HEK293 (cell line): ENCODE results near the gene TMOD1.

Experiments used
- CTCF ChIA-PET: fragments of 350-600 bp; formaldehyde crosslinking; extraction: SDS; loops from one replicate; lab custom pipeline; 2021; ENCODE audit warnings: antibody characterized with exemption; lab: Yijun Ruan, JAX
- POLR2A ChIA-PET: fragments of 300-600 bp; formaldehyde crosslinking; extraction: SDS; loops from one replicate; lab custom pipeline; 2020; ENCODE audit warnings: antibody characterized with exemption, inconsistent platforms; lab: Yijun Ruan, JAX
- H3K27ac ChIP-seq: fragments of 200-500 bp; sonication (Bioruptor generic); 2 replicates; pipeline ENCODE4 v1.5.1; 2014; ENCODE audit warnings: low read depth, low read length, control low read depth, inconsistent platforms; ENCODE audit errors: extremely low read depth
- H3K36me3 ChIP-seq, 2 experiments: fragments of 200-500 bp in 1 of 2; sonication (Bioruptor generic) in 1 of 2; 1 replicate in 1 of 2; 2 replicates in 1 of 2; pipeline ENCODE4 v1.5.1; 2014 to 2017; ENCODE audit warnings: inconsistent platforms in 2 of 2, low read length in 2 of 2; ENCODE audit not compliant: control insufficient read depth in 2 of 2, insufficient read depth in 1 of 2
- H3K4me1 ChIP-seq: fragments of 200-500 bp; sonication (Bioruptor generic); 2 replicates; pipeline ENCODE4 v1.5.1; 2014; ENCODE audit warnings: mild to moderate bottlenecking, low read length, inconsistent platforms; ENCODE audit not compliant: control insufficient read depth, insufficient read depth
- H3K4me3 ChIP-seq: 2 replicates; pipeline ENCODE4 v1.5.1; 2011; ENCODE audit warnings: low read depth, mild to moderate bottlenecking, control low read depth, low read length, moderate library complexity
- H3K9me3 ChIP-seq: fragments of 200-500 bp; sonication (Bioruptor generic); 2 replicates; pipeline ENCODE4 v1.5.1; 2014; ENCODE audit warnings: low read depth, low read length, inconsistent platforms; ENCODE audit not compliant: control insufficient read depth, insufficient read depth
- BCL11A ChIP-seq: fragments of 450-650 bp; formaldehyde crosslinking; IDR thresholded peaks from 2 replicates; pipeline ENCODE4 v1.5.1; 2016; ENCODE audit warnings: low read depth, missing biosample characterization, missing genetic modification characterization
- GFI1B ChIP-seq: fragments of 450-650 bp; formaldehyde crosslinking; IDR thresholded peaks from 2 replicates; pipeline ENCODE4 v1.5.1; 2016; ENCODE audit warnings: missing biosample characterization, missing genetic modification characterization
- KLF7 ChIP-seq: fragments of 450-650 bp; formaldehyde crosslinking; IDR thresholded peaks from 2 replicates; pipeline ENCODE4 v1.5.1; 2016; ENCODE audit warnings: missing biosample characterization, missing genetic modification characterization, borderline replicate concordance
- REPIN1 ChIP-seq: fragments of 450-650 bp; formaldehyde crosslinking; IDR thresholded peaks from 2 replicates; pipeline ENCODE4 v1.5.1; 2017; ENCODE audit warnings: missing biosample characterization, missing genetic modification characterization, low read depth
- REST ChIP-seq: fragments of 450-650 bp; formaldehyde crosslinking; IDR thresholded peaks from 2 replicates; pipeline ENCODE4 v1.5.1; 2016; ENCODE audit warnings: missing biosample characterization, missing genetic modification characterization
- SCRT1 ChIP-seq: fragments of 450-650 bp; formaldehyde crosslinking; IDR thresholded peaks from 2 replicates; pipeline ENCODE4 v1.5.1; 2016; ENCODE audit warnings: missing biosample characterization, missing genetic modification characterization, borderline replicate concordance
- ZFP3 ChIP-seq: fragments of 450-650 bp; formaldehyde crosslinking; IDR thresholded peaks from 2 replicates; pipeline ENCODE4 v1.5.1; 2016; ENCODE audit warnings: low read depth, missing biosample characterization, missing genetic modification characterization
- ZIC2 ChIP-seq: fragments of 450-650 bp; formaldehyde crosslinking; IDR thresholded peaks from 2 replicates; pipeline ENCODE4 v1.5.1; 2016; ENCODE audit warnings: missing biosample characterization, missing genetic modification characterization
- ZNF157 ChIP-seq: fragments of 450-650 bp; formaldehyde crosslinking; IDR thresholded peaks from 2 replicates; pipeline ENCODE4 v1.5.1; 2016; ENCODE audit warnings: missing biosample characterization, missing genetic modification characterization
- ZNF223 ChIP-seq: fragments of 450-650 bp; formaldehyde crosslinking; IDR thresholded peaks from 2 replicates; pipeline ENCODE4 v1.5.1; 2016; ENCODE audit warnings: missing biosample characterization, missing genetic modification characterization
- ZNF350 ChIP-seq: fragments of 450-650 bp; formaldehyde crosslinking; IDR thresholded peaks from 2 replicates; pipeline ENCODE4 v1.5.0; 2017; ENCODE audit warnings: missing biosample characterization, mild to moderate bottlenecking, missing genetic modification characterization
- ZNF423 ChIP-seq: fragments of 450-650 bp; formaldehyde crosslinking; IDR thresholded peaks from 2 replicates; pipeline ENCODE4 v1.5.1; 2016; ENCODE audit warnings: missing biosample characterization, missing genetic modification characterization
- ZNF501 ChIP-seq: fragments of 450-650 bp; formaldehyde crosslinking; IDR thresholded peaks from 2 replicates; pipeline ENCODE4 v1.5.1; 2016; ENCODE audit warnings: missing biosample characterization, missing genetic modification characterization
- ZNF529 ChIP-seq: fragments of 450-650 bp; formaldehyde crosslinking; IDR thresholded peaks from 2 replicates; pipeline ENCODE4 v1.5.1; 2017; ENCODE audit warnings: missing genetic modification characterization, missing biosample characterization; ENCODE audit not compliant: insufficient replicate concordance
- ZNF555 ChIP-seq: fragments of 450-650 bp; formaldehyde crosslinking; conservative IDR thresholded peaks from 2 replicates; pipeline ENCODE4 v1.5.1; 2017; ENCODE audit warnings: missing biosample characterization, mild to moderate bottlenecking, missing genetic modification characterization, inconsistent platforms
- ZNF600 ChIP-seq: fragments of 450-650 bp; formaldehyde crosslinking; IDR thresholded peaks from 2 replicates; pipeline ENCODE4 v1.5.1; 2016; ENCODE audit warnings: missing biosample characterization, missing genetic modification characterization
- ZNF626 ChIP-seq: fragments of 450-650 bp; sonication (Bioruptor Pico); formaldehyde crosslinking; IDR thresholded peaks from 2 replicates; pipeline ENCODE4 v1.5.1; 2018; ENCODE audit warnings: missing biosample characterization, missing genetic modification characterization, inconsistent platforms
- ZNF629 ChIP-seq: fragments of 450-650 bp; formaldehyde crosslinking; IDR thresholded peaks from 2 replicates; pipeline ENCODE4 v1.5.1; 2017; ENCODE audit warnings: missing biosample characterization, missing genetic modification characterization
- ZNF704 ChIP-seq: fragments of 450-650 bp; formaldehyde crosslinking; IDR thresholded peaks from 2 replicates; pipeline ENCODE4 v1.5.1; 2016; ENCODE audit warnings: missing biosample characterization, missing genetic modification characterization
- ZNF707 ChIP-seq: fragments of 450-650 bp; formaldehyde crosslinking; IDR thresholded peaks from 2 replicates; pipeline ENCODE4 v1.5.1; 2016; ENCODE audit warnings: missing biosample characterization, missing genetic modification characterization
- ZNF791 ChIP-seq: fragments of 450-650 bp; formaldehyde crosslinking; IDR thresholded peaks from 2 replicates; pipeline ENCODE4 v1.5.1; 2016; ENCODE audit warnings: missing biosample characterization, missing genetic modification characterization

TMOD1 gene

GRCh38 chr9:97551308-97551707 is 49.8 kb downstream of the TMOD1 start:
- Histone ChIP-seq H3K36me3 (peaks cover 0 to 42% of the 10 kb centered on the region in 2 experiments; a peak in 1 of 3 replicates), H3K27ac (no peak overlapping the region), H3K4me3 (no peak overlapping the region), H3K4me1 (0 out of 2 replicates have a peak, but pooled peaks cover 2% of the 10 kb centered on the region), H3K9me3 (no peaks in the 10 kb centered on the region)
- ChIA-PET POLR2A (no interaction called here), CTCF (no interaction called here)
- TF ChIP-seq ZNF555 (no peak), ZNF157 (tag by site-specific recombination) (no peak), REPIN1 (tag by site-specific recombination) (no peak), ZIC2 (tag by site-specific recombination) (no peak), KLF7 (tag by site-specific recombination) (no peak), ZFP3 (tag by site-specific recombination) (no peak), ZNF626 (no peak)

- TF ChIP-seq ZNF704 (tag by site-specific recombination) (no peak), ZNF223 (tag by site-specific recombination) (no peak), ZNF791 (no peak), ZNF600 (no peak), ZNF707 (no peak), REST (no peak)
- ChIA-PET POLR2A (no interaction called here), CTCF (interaction anchor here (1.4 kb wide), 1 partner anchor 9 kb away, joined by 3 read pairs; no protein-coding TSS in a partner anchor)
- Histone ChIP-seq H3K27ac (no peak overlapping the region), H3K4me3 (no peak overlapping the region), H3K36me3 (peaks cover 0 to 34% of the 10 kb centered on the region in 2 experiments; a peak in 1 of 3 replicates), H3K4me1 (0 out of 2 replicates have a peak, but pooled peaks cover 2% of the 10 kb centered on the region), H3K9me3 (no peaks in the 10 kb centered on the region)
Measured at GRCh38 chr9:97553141-97553540, 51.7 kb downstream of the TMOD1 start.

- no peaks in the 10 kb centered on the region for H3K9me3 ChIP-seq
- no peak overlapping the region for H3K4me3 ChIP-seq
- ChIA-PET POLR2A (interaction anchor here (0.6 kb wide), 1 partner anchor 372 kb away, joined by 7 read pairs; no protein-coding TSS in a partner anchor), CTCF (interaction anchor here (1.4 kb wide), 1 partner anchor 10 kb away, joined by 3 read pairs; no protein-coding TSS in a partner anchor)
- H3K27ac ChIP-seq, result no peak overlapping the region
- peaks cover 0 to 27% of the 10 kb centered on the region in 2 experiments; a peak in 1 of 3 replicates for H3K36me3 ChIP-seq
- H3K4me1 ChIP-seq, result 0 out of 2 replicates have a peak, but pooled peaks cover 2% of the 10 kb centered on the region
- no peak for TF ChIP-seq REST
- TF ChIP-seq ZNF529, result no peak
- no peak for TF ChIP-seq GFI1B (tag by site-specific recombination)
- TF ChIP-seq ZNF423, result no peak
- no peak for TF ChIP-seq ZNF501 (tag by site-specific recombination)
- no peak for TF ChIP-seq ZNF629 (tag by site-specific recombination)
- TF ChIP-seq BCL11A (tag by site-specific recombination), result no peak
- TF ChIP-seq ZNF350 (tag by site-specific recombination), result no peak
- no peak for TF ChIP-seq SCRT1 (tag by site-specific recombination)
Measured at GRCh38 chr9:97553841-97554240, 52.4 kb downstream of the TMOD1 start.
